Tibial nerve (tissue), 3 donors: ENCODE data around the gene MAML3.

Experiments used
- CTCF ChIP-seq, 5 experiments: fragments of 200-600 bp in 3 of 5; fragments of 450-650 bp in 2 of 5; sonication (generic) in 3 of 5; IDR thresholded peaks; one replicate each; pipeline ENCODE4 v1.5.1; 2016 to 2019; ENCODE audit warnings: antibody characterized with exemption in 5 of 5, mild to moderate bottlenecking in 3 of 5, moderate library complexity in 2 of 5
- POLR2A ChIP-seq, 2 donors: fragments of 450-650 bp; IDR thresholded peaks; one replicate each; pipeline ENCODE4 v1.6.1; 2017; ENCODE audit warnings: antibody characterized with exemption in 2 of 2, mild to moderate bottlenecking in 2 of 2, moderate library complexity in 2 of 2

GRCh38 chr4:140028101-140028500 is 125.9 kb downstream of the MAML3 start:
- TF ChIP-seq CTCF (IDR thresholded peaks at IDR 0.05) (no peak), POLR2A (IDR thresholded peaks at IDR 0.05) (no peak)
